ENCODE measurements around the gene XCL1. TPM values are rescaled to one million over a fixed set of nuclear protein-coding genes. Genes with fewer than 3 reads are reported as not detected.

Gene XCL1, protein sequence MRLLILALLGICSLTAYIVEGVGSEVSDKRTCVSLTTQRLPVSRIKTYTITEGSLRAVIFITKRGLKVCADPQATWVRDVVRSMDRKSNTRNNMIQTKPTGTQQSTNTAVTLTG
- 0.18 TPM for total RNA-seq

DNA sequence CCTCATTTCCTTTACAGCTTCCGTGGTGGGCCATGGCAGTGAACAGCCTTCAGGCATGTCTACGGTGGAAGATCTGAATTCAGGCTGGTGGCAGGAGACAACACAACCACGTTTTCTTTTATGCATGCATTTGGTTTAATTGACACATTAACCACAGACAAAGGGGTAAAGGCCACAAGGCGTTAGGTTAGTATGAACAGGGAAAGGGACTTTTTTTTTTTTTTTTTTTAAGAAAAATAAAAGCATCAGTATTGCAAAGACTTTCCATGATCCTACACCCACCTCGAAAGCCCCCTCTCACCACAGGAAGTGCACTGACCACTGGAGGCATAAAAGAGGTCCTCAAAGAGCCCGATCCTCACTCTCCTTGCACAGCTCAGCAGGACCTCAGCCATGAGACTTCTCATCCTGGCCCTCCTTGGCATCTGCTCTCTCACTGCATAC, at the start of gene XCL1:
Gene XCL1 (plus strand): TSS at position 361 of the 444 bp plus-strand sequence. CDS start 33 bp downstream, at position 394.

DNA sequence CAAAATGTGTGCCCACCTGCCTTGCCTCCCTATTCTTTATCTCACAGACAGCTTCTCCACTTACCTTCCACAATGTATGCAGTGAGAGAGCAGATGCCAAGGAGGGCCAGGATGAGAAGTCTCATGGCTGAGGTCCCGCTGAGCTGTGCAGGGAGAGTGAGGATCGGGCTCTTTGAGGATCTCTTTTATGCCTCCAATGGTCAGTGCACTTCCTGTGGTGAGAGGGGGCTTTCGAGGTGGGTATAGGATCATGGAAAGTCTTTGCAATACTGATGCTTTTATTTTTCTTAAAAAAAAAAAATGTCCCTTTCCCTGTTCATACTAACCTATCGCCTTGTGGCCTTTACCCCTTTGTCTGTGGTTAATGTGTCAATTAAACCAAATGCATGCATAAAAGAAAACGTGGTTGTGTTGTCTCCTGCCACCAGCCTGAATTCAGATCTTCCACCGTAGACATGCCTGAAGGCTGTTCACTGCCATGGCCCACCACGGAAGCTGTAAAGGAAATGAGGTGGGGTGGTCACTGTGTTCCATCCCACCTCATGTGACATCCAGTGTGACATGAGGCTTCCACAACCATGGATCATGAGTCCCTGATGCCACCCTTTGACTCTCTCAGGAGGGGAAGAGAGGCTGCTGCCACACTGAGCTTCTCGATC, 32.4 kb upstream of the XCL1 start, which contains the start of gene XCL2:
Gene XCL2 (minus strand): TSS at position 158 of the 659 bp plus-strand sequence. CDS start 33 bp downstream, at position 125.

Other genes starting within 250 kb of the XCL1 start
- not detected for gene XCL2, start 32.6 kb upstream of the XCL1 start, total RNA-seq
- 11.4 TPM for gene DPT, start 152.6 kb downstream of the XCL1 start, total RNA-seq

All from metanephros (tissue), 1 donor.